KOPT-K1 (cell line): ENCODE data around the gene DUSP9.

Experiments
- H3K27ac ChIP-seq: fragments of 200-600 bp; sonication (generic); 2 replicates; pipeline ENCODE4 v1.5.1; 2016; ENCODE audit warnings: antibody characterized with exemption, mild to moderate bottlenecking, low read depth, low read length; ENCODE audit not compliant: poor library complexity, severe bottlenecking
- H3K36me3 ChIP-seq: fragments of 200-600 bp; sonication (generic); 2 replicates; pipeline ENCODE4 v1.5.1; 2017; ENCODE audit warnings: antibody characterized with exemption, mild to moderate bottlenecking, low read length, moderate library complexity; ENCODE audit not compliant: insufficient read depth
- H3K9me3 ChIP-seq: fragments of 200-600 bp; sonication (generic); 2 replicates; pipeline ENCODE4 v1.5.1; 2017; ENCODE audit warnings: antibody characterized with exemption, low read length, mild to moderate bottlenecking; ENCODE audit not compliant: insufficient read depth, poor library complexity, severe bottlenecking

Gene DUSP9

GRCh38 chrX:153626863-153627674 is 19.9 kb upstream of the DUSP9 start:
- H3K27ac ChIP-seq, result no peak overlapping the region
- no peaks in the 10 kb centered on the region for H3K36me3 ChIP-seq
- H3K9me3 ChIP-seq, result no peaks in the 10 kb centered on the region

GRCh38 chrX:153627675-153628111 is 19.3 kb upstream of the DUSP9 start:
- H3K27ac ChIP-seq, result no peak overlapping the region
- no peaks in the 10 kb centered on the region for H3K9me3 ChIP-seq
- no peaks in the 10 kb centered on the region for H3K36me3 ChIP-seq

GRCh38 chrX:153628129-153628528 is 18.9 kb upstream of the DUSP9 start:
- Histone ChIP-seq H3K27ac (no peak overlapping the region), H3K9me3 (no peaks in the 10 kb centered on the region), H3K36me3 (no peaks in the 10 kb centered on the region)

DNA sequence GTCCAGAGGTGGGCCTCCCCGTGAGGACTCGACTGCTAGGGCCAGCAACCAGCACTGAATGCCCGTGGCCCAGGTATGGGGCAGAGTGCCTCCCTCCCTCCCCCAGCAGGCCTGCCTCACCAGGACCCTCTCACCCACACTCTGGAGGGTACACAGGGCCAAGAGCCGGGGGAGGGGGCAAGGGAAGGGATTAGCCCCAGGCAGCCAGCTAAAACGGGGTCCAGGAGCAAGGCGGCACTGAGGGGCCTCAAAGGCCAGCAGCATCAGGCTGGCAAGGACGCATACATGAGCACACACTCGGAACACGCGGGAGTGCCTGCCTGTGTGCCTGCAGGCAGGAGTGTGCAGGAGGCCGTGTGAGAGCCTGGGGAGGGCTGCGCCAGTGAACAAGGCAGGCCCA is 18.3 kb upstream of the DUSP9 start:
- no peaks in the 10 kb centered on the region for H3K9me3 ChIP-seq
- H3K27ac ChIP-seq, result no peak overlapping the region
- no peaks in the 10 kb centered on the region for H3K36me3 ChIP-seq

GRCh38 chrX:153631346-153631745 is 15.7 kb upstream of the DUSP9 start:
- no peaks in the 10 kb centered on the region for H3K36me3 ChIP-seq
- no peaks in the 10 kb centered on the region for H3K9me3 ChIP-seq
- H3K27ac ChIP-seq, result no peak overlapping the region

DNA sequence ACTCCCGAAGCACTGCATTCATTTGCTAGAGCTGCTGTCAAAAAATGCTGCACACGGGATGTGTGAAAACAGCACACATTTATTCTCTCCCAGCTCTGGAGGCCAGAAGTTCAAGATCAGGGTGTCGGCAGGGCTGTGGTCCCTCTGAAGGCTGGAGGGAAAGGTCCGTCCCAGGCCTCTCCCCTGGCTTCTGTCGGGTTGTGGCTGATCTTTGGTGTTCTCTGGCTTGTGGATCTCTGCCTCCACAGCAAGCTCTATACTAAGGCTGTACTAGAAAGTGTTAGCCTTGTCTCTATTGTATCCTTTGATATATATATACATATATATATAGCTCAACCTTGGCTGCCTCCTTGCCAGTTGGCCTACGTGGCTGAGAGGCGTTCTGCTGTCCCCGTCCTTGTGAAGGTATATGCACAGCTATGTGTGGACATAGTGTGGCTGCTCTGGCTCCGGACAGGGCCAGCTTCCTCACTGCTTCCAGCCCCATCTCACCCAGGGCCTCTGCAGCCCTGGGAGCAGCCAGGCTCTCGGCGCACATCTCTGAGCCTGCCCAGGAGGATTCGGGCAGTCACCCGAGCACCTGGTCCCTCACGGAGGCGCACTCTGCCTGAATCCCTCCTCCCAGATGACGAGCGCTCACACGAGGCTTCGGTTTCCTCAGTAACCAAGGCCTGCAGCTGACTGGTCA is 15.0 kb upstream of the DUSP9 start:
- Histone ChIP-seq H3K36me3 (no peaks in the 10 kb centered on the region), H3K27ac (no peak overlapping the region), H3K9me3 (no peaks in the 10 kb centered on the region)

GRCh38 chrX:153632595-153632946 is 14.4 kb upstream of the DUSP9 start:
- no peak overlapping the region for H3K27ac ChIP-seq
- H3K36me3 ChIP-seq, result no peaks in the 10 kb centered on the region
- H3K9me3 ChIP-seq, result no peaks in the 10 kb centered on the region

- Histone ChIP-seq H3K9me3 (no peaks in the 10 kb centered on the region), H3K27ac (no peak overlapping the region), H3K36me3 (no peaks in the 10 kb centered on the region)
Measured at GRCh38 chrX:153633048-153633447, 14.0 kb upstream of the DUSP9 start.

GRCh38 chrX:153633607-153634180 is 13.3 kb upstream of the DUSP9 start:
- H3K36me3 ChIP-seq, result no peaks in the 10 kb centered on the region
- H3K9me3 ChIP-seq, result no peaks in the 10 kb centered on the region
- no peak overlapping the region for H3K27ac ChIP-seq

DNA sequence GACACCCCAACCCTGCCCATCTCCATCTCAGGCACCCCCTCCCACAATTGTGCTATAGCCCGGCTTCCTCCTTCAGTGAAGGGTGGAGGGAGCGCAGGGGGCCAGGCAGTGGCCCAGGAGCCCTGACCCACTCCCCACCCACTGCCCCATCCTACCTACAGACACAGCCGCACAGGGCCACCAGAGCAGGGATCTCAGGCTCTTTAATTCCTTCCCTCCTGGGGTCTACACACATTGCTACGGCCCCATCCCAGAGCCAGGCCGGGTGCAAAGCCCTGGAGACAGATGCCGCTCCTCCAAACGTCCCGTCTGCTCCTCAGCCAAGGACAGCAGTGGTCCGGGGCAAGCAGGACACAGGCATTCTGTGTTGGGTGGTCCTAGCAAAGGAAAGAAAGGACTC is 12.8 kb upstream of the DUSP9 start:
- Histone ChIP-seq H3K36me3 (no peaks in the 10 kb centered on the region), H3K9me3 (no peaks in the 10 kb centered on the region), H3K27ac (no peak overlapping the region)

- H3K27ac ChIP-seq, result no peak overlapping the region
- H3K36me3 ChIP-seq, result no peaks in the 10 kb centered on the region
- no peaks in the 10 kb centered on the region for H3K9me3 ChIP-seq
Measured at GRCh38 chrX:153634832-153635231, 12.2 kb upstream of the DUSP9 start.

DNA sequence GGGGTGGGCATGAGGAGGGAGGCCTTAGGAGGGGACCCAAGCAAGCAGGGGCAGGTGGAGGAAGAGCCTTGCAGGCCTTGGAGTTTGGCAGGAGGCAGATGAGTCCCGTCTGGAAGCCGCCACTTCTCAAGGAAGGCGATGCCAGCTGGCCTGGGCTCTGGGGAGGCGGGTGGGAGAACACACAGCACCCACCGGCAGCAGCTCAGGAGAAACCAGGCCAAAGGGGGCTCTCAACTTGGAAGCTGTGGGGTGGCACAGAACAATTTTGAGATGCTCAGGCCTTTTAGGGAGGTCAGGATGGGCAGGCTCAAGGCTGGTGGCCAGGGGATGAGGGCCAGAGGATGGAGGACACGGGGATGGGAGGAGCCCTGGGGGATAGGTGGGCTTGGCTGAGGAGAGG is 11.6 kb upstream of the DUSP9 start:
- no peak overlapping the region for H3K27ac ChIP-seq

DNA sequence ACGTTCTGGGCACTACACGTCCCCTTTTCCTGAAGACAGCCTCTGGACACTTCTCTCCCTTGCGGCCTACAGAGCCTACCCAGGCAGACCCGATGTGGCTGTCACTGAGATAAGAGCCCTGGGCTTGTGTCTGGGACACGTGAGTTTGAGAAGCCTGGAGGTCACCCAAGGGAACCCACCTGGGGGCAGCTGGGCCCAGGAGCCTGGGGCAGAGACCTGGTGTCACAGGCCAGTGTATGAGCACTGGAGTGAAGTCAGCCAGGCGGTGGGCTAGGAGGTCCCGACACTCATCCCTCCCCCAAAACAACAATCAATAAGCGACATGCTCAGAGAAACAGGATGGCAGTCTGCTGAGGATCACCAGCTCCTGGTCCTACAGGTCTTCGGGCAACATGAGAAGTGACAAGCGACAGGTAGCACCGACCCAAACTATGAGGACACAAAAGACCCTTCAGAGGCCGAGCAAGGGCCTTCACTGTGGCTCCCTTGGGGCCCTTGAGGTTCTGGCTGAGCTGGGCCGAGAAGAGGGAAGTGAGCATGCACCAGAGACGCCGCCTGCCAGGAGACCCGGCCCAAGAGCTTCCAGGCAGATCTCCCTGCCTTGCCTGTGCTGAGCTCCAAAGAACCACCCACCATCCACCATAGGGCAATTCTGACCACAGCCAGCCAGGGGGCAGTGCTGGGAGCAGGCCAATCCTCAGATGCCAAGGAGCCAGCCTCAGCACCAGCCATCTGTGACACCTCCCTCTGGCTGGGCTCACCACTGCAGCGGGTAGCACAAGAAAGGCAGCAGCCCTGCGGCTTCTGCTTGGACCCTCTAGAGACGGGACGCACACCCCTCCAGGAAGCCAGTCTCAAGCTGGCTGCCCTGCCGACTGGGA is 11.0 kb upstream of the DUSP9 start:
- Histone ChIP-seq H3K36me3 (no peaks in the 10 kb centered on the region), H3K27ac (no peak overlapping the region), H3K9me3 (no peaks in the 10 kb centered on the region)

More for the DNA sequence above, 11.6 kb upstream of the DUSP9 start:
- Histone ChIP-seq H3K36me3 (no peaks in the 10 kb centered on the region), H3K9me3 (no peaks in the 10 kb centered on the region)

GRCh38 chrX:153636716-153637115 is 10.3 kb upstream of the DUSP9 start:
- Histone ChIP-seq H3K27ac (no peak overlapping the region), H3K9me3 (no peaks in the 10 kb centered on the region), H3K36me3 (no peaks in the 10 kb centered on the region)
